GM19328 (cell line): ENCODE measurements around the gene SRMS.

Source experiments
- ATAC-seq: cut with Tn5 transposase; IDR thresholded peaks from one replicate; pipeline ENCODE4 v1.9.1; 2021; ENCODE audit warnings: mild to moderate bottlenecking, moderate library complexity; ENCODE audit not compliant: unreplicated experiment

The SRMS gene

GRCh38 chr20:63503524-63503923 lies 44.0 kb downstream of the SRMS start:
- no peak for ATAC-seq

GRCh38 chr20:63502671-63503172 lies 44.8 kb downstream of the SRMS start:
- no peak for ATAC-seq

GRCh38 chr20:63501818-63502670 lies 45.5 kb downstream of the SRMS start:
- no peak for ATAC-seq

GRCh38 chr20:63500902-63501817 lies 46.4 kb downstream of the SRMS start:
- no peak for ATAC-seq

DNA sequence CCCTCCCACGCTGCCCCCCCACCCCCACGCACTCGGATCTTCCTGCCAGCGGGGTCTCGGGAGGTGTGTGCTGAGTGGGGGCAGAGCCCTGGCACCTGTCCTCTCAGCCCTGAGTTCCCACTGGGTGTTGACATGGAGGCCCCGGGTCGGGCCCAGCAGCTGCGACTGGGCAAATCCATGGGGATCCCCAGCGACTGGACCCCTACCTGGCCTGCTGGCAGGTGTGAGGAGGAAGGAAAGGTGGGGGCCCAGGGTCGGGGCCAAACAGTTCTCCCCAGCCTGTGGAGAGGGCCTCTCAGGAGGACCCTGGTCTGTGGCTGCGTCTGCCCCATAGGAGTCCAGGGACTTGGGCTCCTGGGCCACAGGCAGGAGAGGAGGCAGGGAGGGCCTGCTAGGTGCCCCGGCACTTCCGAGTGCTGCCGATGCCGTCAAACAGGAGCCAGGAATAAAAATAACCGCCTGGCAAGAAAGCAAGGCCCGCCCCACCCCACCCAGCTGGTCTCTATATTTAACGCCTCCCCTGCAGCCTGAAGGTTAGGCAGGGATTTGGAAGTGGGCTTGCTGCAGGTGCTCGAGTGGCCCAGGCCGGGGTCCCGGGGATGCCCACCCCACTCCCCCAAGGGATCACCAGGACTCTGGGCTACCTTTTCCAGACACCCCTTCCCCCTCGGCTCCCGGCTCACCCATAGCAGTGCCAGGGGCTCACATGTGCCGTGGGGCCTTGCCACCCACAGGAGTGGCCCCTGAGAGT lies 47.2 kb downstream of the SRMS start:
- ATAC-seq: no peak

GRCh38 chr20:63499338-63499969 lies 48.1 kb downstream of the SRMS start:
- no peak for ATAC-seq

GRCh38 chr20:63498960-63499337 lies 48.6 kb downstream of the SRMS start, which contains the start of gene EEF1A2:
TSS of gene EEF1A2 (minus strand) at chr20:63499083. CDS start at chr20:63497763, 1,320 bp downstream.
- no peak for ATAC-seq

GRCh38 chr20:63497946-63498935 lies 49.3 kb downstream of the SRMS start:
- no peak for ATAC-seq

DNA sequence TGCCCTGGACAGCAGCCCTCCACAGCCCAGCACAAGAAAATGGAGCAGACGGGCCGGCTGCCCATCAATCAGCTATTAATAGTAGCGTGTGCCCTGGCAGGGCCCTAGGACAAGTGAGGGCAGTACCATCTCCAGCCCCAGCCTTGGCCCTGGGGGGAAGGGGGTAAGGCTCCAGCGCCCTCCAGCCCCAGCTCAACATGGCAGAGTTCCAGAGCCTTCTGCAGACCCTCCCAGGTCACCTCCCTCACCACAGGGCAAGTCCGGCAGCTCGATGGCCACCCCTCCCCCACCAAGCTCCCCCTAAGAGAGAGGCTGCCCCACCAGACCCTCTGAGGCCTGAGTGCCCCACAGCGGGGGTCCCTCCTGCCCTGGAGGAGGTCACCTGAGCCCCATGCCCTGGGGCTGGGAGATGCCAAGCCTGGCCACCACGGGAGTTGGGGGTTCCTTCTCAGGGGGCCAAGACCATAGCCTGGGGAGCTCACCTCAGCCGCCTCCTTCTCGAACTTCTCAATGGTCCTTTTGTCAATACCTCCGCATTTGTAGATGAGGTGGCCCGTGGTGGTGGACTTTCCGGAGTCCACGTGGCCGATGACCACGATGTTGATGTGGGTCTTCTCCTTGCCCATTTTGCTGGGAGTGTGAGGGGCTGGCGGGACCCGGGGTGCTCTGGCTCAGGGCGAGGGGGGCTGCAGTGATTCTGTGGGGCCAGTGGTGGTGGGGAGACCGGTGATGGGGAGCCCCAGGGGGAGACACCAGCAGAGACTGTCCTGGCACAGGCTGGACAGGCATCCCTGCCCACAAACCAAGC lies 50.2 kb downstream of the SRMS start:
- ATAC-seq: no peak

DNA sequence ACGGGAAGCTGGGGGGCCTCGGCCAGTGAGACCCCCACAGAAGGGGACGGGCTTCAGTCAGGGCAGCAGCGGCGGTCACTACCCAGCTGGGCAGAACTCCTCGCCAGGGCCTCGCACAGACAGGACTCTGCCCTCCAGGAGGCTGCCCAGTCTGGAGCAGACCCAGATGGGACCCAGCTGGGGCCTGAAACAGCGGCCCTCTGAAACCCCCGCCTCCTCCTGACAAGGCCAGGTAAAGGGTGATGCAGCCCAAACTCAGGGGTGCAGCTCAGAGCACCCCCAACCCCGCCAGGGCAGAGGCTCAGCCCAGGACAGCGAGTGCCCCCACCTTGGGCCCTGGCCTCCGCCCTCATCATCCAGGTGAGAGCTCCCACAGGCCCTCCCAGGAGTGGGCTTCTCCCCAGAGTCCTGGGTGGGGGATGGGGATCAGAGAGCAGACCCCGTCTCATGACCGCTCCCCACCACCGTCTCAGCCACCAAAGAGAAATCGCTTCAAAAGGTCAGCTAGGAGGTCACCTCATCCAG lies 50.9 kb downstream of the SRMS start:
- ATAC-seq: no peak

GRCh38 chr20:63495741-63496595 lies 51.6 kb downstream of the SRMS start:
- no peak for ATAC-seq

- ATAC-seq: no peak
Measured at GRCh38 chr20:63495167-63495720, 52.3 kb downstream of the SRMS start.

- no peak for ATAC-seq
Measured at GRCh38 chr20:63494420-63495166, 53.0 kb downstream of the SRMS start.

DNA sequence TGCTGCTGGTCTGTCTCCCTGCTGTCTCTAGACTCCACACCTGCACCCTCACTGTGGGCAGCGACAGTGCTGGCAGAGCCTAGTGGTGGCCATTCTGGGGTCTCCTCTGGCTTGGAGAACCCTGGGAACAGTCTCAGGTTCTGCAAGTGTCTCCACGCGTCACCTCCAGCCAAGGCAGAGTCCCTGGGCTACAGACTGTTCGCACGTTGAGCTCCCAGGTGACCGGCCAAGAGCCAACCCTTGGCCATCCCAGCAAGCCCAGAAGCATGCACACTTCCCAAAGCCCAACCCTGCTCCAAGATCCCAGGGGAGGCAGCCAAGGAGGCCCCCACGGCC lies 53.5 kb downstream of the SRMS start:
- no peak for ATAC-seq

DNA sequence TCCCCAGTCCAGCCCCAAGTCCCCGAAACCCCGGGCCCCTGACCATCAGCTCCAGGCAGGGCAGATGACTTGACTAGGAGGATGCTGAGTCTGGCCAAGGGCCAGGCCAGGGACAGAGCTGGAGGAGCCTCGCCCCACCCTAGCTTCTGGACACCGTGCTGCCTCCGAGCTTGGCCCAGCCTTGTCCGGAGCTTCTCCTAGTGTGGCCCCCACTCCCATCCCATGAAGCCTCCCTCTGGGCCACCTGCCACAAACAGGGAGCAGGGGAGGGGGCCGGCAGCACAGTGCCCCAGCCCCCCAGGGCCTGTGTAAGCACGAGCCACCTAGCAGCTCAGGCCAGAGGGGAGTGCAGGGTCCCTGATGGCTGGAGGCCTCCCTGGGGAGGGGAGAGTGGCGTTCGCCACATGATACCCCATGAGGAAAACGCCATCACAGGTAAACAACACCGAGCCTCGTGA lies 54.0 kb downstream of the SRMS start:
- no peak for ATAC-seq

GRCh38 chr20:63492982-63493381 lies 54.6 kb downstream of the SRMS start:
- ATAC-seq: no peak
